ENCODE data around the gene MGAM2. TPM values are rescaled to one million over a fixed set of nuclear protein-coding genes. Genes with fewer than 3 reads are reported as not detected.

MGAM2 gene
- total and polyA plus RNA-seq, 2 of the 8 experiments (the other 6 are each of a cell fraction or from before 2014, with no cell fraction given) = 0.02 TPM; not detected in 1

- Histone ChIP-seq H3K23me2 (ENCODE audit: low read depth, low read length) (no peaks in the 10 kb centered on the region; the same call in 1 of the 2 replicates), H2BK20ac (ENCODE audit: low read length) (no peak overlapping the region), H4K91ac (replicated peaks; ENCODE audit: insufficient read length, low read length) (no peak overlapping the region), H3K4me2 (ENCODE audit: insufficient read depth in 1 of 2, low read depth in 2 of 2, low read length in 2 of 2) (no peak overlapping the region), H3K9ac (replicated peaks in 1 of 4; ENCODE audit: extremely low read depth in 1 of 4, low read depth in 3 of 4, low read length in 3 of 4) (no peak overlapping the region), H3K9me3 (ENCODE audit: insufficient read depth in 2 of 2, low read depth in 1 of 2, low read length in 1 of 2) (no peaks in the 10 kb centered on the region), H2BK15ac (ENCODE audit: low read length) (no peak overlapping the region), H2BK120ac (replicated peaks; ENCODE audit: low read depth, low read length) (no peak overlapping the region), H3K27ac (ENCODE audit: low read depth, low read length) (no peak overlapping the region), H3K79me1 (ENCODE audit: low read depth, low read length) (no peaks in the 10 kb centered on the region), H3K56ac (replicated peaks; ENCODE audit: insufficient read length, low read depth, low read length) (no peak overlapping the region), H3K4ac (replicated peaks; ENCODE audit: insufficient read length, low read depth, low read length) (no peak overlapping the region), H3K18ac (ENCODE audit: extremely low read depth, low read length) (no peak overlapping the region), H4K20me1 (replicated peaks in 1 of 2; ENCODE audit: control insufficient read depth in 1 of 2, insufficient read depth in 2 of 2, low read length in 2 of 2) (no peaks in the 10 kb centered on the region), H2AK5ac (ENCODE audit: low read depth, low read length) (no peak overlapping the region), H2BK12ac (ENCODE audit: low read depth, low read length) (no peak overlapping the region), H3K36me3 (ENCODE audit: control insufficient read depth in 2 of 4, insufficient read depth in 4 of 4, low read length in 3 of 4) (no peaks in the 10 kb centered on the region), H2AFZ (ENCODE audit: low read length) (no peak overlapping the region), H3K23ac (ENCODE audit: insufficient read length) (no peak overlapping the region), H2BK5ac (ENCODE audit: low read depth, low read length) (no peak overlapping the region), H3K14ac (ENCODE audit: insufficient read length) (no peak overlapping the region), H3K27me3 (replicated peaks in 1 of 4; ENCODE audit: control insufficient read depth in 3 of 4, extremely low read depth in 1 of 4, insufficient read depth in 3 of 4, low read length in 3 of 4) (no peaks in the 10 kb centered on the region), H3K4me1 (replicated peaks in 1 of 4; ENCODE audit: control insufficient read depth in 3 of 4, insufficient read depth in 4 of 4, low read length in 3 of 4) (no peaks in the 10 kb centered on the region), H3K79me2 (ENCODE audit: control insufficient read depth in 1 of 2, insufficient read depth in 2 of 2, low read length in 2 of 2) (no peaks in the 10 kb centered on the region), H4K5ac (ENCODE audit: insufficient read length, low read depth, low read length) (no peak overlapping the region), H4K8ac (ENCODE audit: extremely low read depth, insufficient read depth, low read length) (no peak overlapping the region), H3K4me3 (ENCODE audit: extremely low read depth in 1 of 4, insufficient read depth in 2 of 4, low read depth in 3 of 4, low read length in 4 of 4) (no peak overlapping the region)
- ChIA-PET POLR2A (ENCODE audit: partially characterized antibody) (no interaction called here), CTCF (ENCODE audit: partially characterized antibody) (interaction anchor here (1.2 to 10.4 kb wide), 2 partner anchors 20 to 117 kb away, joined by 3 to 82 read pairs; partner anchors contain the start of genes MGAM2 and TAS2R38)
- no peak for DNase-seq (ENCODE audit: low read depth in 1 of 2, low spot score in 2 of 2)
- WGBS, 2 experiments (ENCODE audit: extremely low coverage in 1 of 2, insufficient coverage in 1 of 2, insufficient read length in 1 of 2, insufficient replicate concordance in 2 of 2, low coverage in 1 of 2, low lambda C conversion rate in 2 of 2, missing lambda C conversion rate in 1 of 2) = 96% methylated on average over 2 of the region's 2 CpGs; no CpG with 5 or more reads in 1 of the 2 experiments
- FAIRE-seq = no peak
- TF ChIP-seq PHF8 (conservative IDR thresholded peaks at IDR 0.05; ENCODE audit: low read depth, low read length) (no peak), ASH2L (IDR thresholded peaks at IDR 0.05; ENCODE audit: low read length) (no peak), NANOG (IDR thresholded peaks at IDR 0.05; ENCODE audit: insufficient read depth, low read depth, low read length, poor library complexity, severe bottlenecking) (no peak), SAP30 (IDR thresholded peaks at IDR 0.05; ENCODE audit: insufficient read depth, insufficient replicate concordance, low read length) (no peak), FOSL1 (IDR thresholded peaks at IDR 0.05; ENCODE audit: insufficient read depth, low read depth, low read length) (no peak), SIRT6 (IDR thresholded peaks at IDR 0.05; ENCODE audit: low read length) (no peak), GABPA (IDR thresholded peaks at IDR 0.05; ENCODE audit: borderline replicate concordance, insufficient read depth, low read length) (no peak), KDM4A (IDR thresholded peaks at IDR 0.05; ENCODE audit: low read depth, low read length, severe bottlenecking) (no peak), RXRA (IDR thresholded peaks at IDR 0.05; ENCODE audit: insufficient read depth, low read depth, low read length) (no peak), RNF2 (IDR thresholded peaks at IDR 0.05; ENCODE audit: borderline replicate concordance, low read depth, low read length, missing control alignments, poor library complexity, severe bottlenecking) (no peak)
Observed at GRCh38 chr7:142091961-142092360, 19.6 kb upstream of the MGAM2 start.

Measured in H1 (cell line).